Mucosa of descending colon (tissue), 3 donors: ENCODE measurements around the gene OPCML. TPM values are rescaled to one million over a fixed set of nuclear protein-coding genes. Genes with fewer than 3 reads are reported as not detected.

Source experiments
- ATAC-seq: fragments of 200-7000 bp; cut with Tn5 transposase; one replicate; pipeline ENCODE4 v1.9.1; 2020; ENCODE audit warnings: mild to moderate bottlenecking, moderate library complexity
- DNase-seq, 3 donors: peaks; one replicate each; pipeline ENCODE4 v3.0.0-alpha.2; 2020
- H3K36me3 ChIP-seq: fragments of 200-600 bp; one replicate; pipeline ENCODE4 v1.8.0; 2021; ENCODE audit warnings: low read depth, mild to moderate bottlenecking
- H3K4me1 ChIP-seq: fragments of 200-600 bp; one replicate; pipeline ENCODE4 v1.8.0; 2021; ENCODE audit warnings: low read depth, mild to moderate bottlenecking
- H3K4me3 ChIP-seq: fragments of 200-600 bp; one replicate; pipeline ENCODE4 v1.8.0; 2021; ENCODE audit warnings: mild to moderate bottlenecking
- H3K9me3 ChIP-seq: fragments of 200-600 bp; one replicate; pipeline ENCODE4 v1.8.0; 2021; ENCODE audit warnings: mild to moderate bottlenecking
- CTCF ChIP-seq: fragments of 200-600 bp; IDR thresholded peaks from one replicate; pipeline ENCODE4 v1.8.0; 2022; ENCODE audit warnings: antibody characterized with exemption, mild to moderate bottlenecking
- intact Hi-C, 2 donors: fragments of 100-400 bp; cut with DNase I in 1 of 2; cut with micrococcal nuclease in 1 of 2; formaldehyde crosslinking; loops; one replicate each; pipeline versions ENCODE4 v1.11.0 to v1.11.1; 2022; cut with DNase I, micrococcal nuclease
- total RNA-seq, 3 donors: library from RNA; stranded (reverse); fragmentation: NEBNext Ultra II Directional in 2 of 3; extraction: Animal tissue kit (Norgen Biotek cat#: 25700) in 2 of 3; gene quantifications; one replicate each; pipeline versions ENCODE4 v1.2.1 to v1.2.4, GENCODE V29; 2021 to 2023
- donor health status: DM: no; HTN: no; CAD: no; lungs with moderate emphysema.
- donor health status: DM: no; HTN: no; CAD: no.
- donor health status: DM: no; HTN: yes; CAD: no.

OPCML gene
- total RNA-seq, 3 donors from 2014 or later = 0.10 to 0.47 TPM; not detected in 1

- DNase-seq (no peak), ATAC-seq (no peak)
- H3K9me3 ChIP-seq = no peaks in the 10 kb centered on the region
- H3K4me1 ChIP-seq = no peaks in the 10 kb centered on the region
- no peak overlapping the region for H3K4me3 ChIP-seq
- H3K36me3 ChIP-seq = no peaks in the 10 kb centered on the region
- intact Hi-C loops = no loop called here
- no peak for TF ChIP-seq CTCF
These were observed 29.1 kb downstream of the OPCML start for GRCh38 chr11:133503236-133503635.

GRCh38 chr11:133501643-133502539, 30.4 kb downstream of the OPCML start:
- Histone ChIP-seq H3K4me3 (no peak overlapping the region), H3K36me3 (no peaks in the 10 kb centered on the region), H3K9me3 (no peaks in the 10 kb centered on the region), H3K4me1 (no peaks in the 10 kb centered on the region)
- TF ChIP-seq CTCF = no peak
- intact Hi-C loops = no loop called here
- ATAC-seq = no peak
- no peak for DNase-seq

- DNase-seq (no peak), ATAC-seq (no peak)
- no peaks in the 10 kb centered on the region for H3K36me3 ChIP-seq
- H3K9me3 ChIP-seq = no peaks in the 10 kb centered on the region
- intact Hi-C loops = no loop called here
- H3K4me1 ChIP-seq = no peaks in the 10 kb centered on the region
- no peak overlapping the region for H3K4me3 ChIP-seq
- no peak for TF ChIP-seq CTCF
These were observed 31.4 kb downstream of the OPCML start for GRCh38 chr11:133500936-133501335.

GRCh38 chr11:133500435-133500834, 31.9 kb downstream of the OPCML start:
- DNase-seq (no peak), ATAC-seq (no peak)
- intact Hi-C loops = no loop called here
- H3K4me1 ChIP-seq = no peaks in the 10 kb centered on the region
- TF ChIP-seq CTCF = no peak
- no peaks in the 10 kb centered on the region for H3K9me3 ChIP-seq
- no peaks in the 10 kb centered on the region for H3K36me3 ChIP-seq
- no peak overlapping the region for H3K4me3 ChIP-seq

- no peaks in the 10 kb centered on the region for H3K36me3 ChIP-seq
- ATAC-seq (no peak), DNase-seq (no peak)
- H3K4me3 ChIP-seq = no peak overlapping the region
- TF ChIP-seq CTCF = no peak
- H3K4me1 ChIP-seq = no peaks in the 10 kb centered on the region
- intact Hi-C loops = no loop called here
- H3K9me3 ChIP-seq = no peaks in the 10 kb centered on the region
These were observed 33.3 kb downstream of the OPCML start for GRCh38 chr11:133498969-133499368.
